Upper lobe of left lung (tissue), 6 donors: ENCODE measurements around the gene CMIP. TPM values are rescaled to one million over a fixed set of nuclear protein-coding genes. Genes with fewer than 3 reads are reported as not detected.
A peak's percentile ranks its signal among the peaks of the same experiment; 100 is the strongest.

ENCODE experiments used
- ATAC-seq, 2 donors: fragments of 200-7000 bp; cut with Tn5 transposase; one replicate each; pipeline ENCODE4 v1.9.1; 2022; ENCODE audit warnings: mild to moderate bottlenecking in 2 of 2, moderate library complexity in 2 of 2; ENCODE audit not compliant: low FRiP score in 2 of 2
- DNase-seq, 2 donors: peaks; one replicate each; pipeline ENCODE4 v3.0.0-alpha.2; 2019 to 2020
- H3K27ac ChIP-seq, 4 donors: fragments of 200-600 bp; sonication (generic); one replicate each; pipeline ENCODE4 v1.5.1; 2016 to 2019
- H3K27me3 ChIP-seq, 4 donors: fragments of 200-600 bp; sonication (generic); one replicate each; pipeline ENCODE4 v1.5.1; 2017 to 2019
- H3K36me3 ChIP-seq, 4 donors: fragments of 200-600 bp; sonication (generic); one replicate each; pipeline ENCODE4 v1.5.1; 2016 to 2019
- H3K4me1 ChIP-seq, 4 donors: fragments of 200-600 bp; sonication (generic); one replicate each; pipeline ENCODE4 v1.5.1; 2018 to 2019
- H3K4me3 ChIP-seq, 4 donors: fragments of 200-600 bp; sonication (generic); one replicate each; pipeline ENCODE4 v1.5.1; 2017 to 2019; ENCODE audit warnings: mild to moderate bottlenecking in 2 of 4, moderate library complexity in 1 of 4
- H3K9me3 ChIP-seq, 4 donors: fragments of 200-600 bp; sonication (generic); one replicate each; pipeline ENCODE4 v1.5.1; 2018 to 2019
- CTCF ChIP-seq, 6 experiments: fragments of 450-650 bp in 4 of 6; fragments of 200-600 bp in 2 of 6; sonication (generic) in 2 of 6; IDR thresholded peaks; one replicate each; pipeline ENCODE4 v1.5.1; 2016 to 2019; ENCODE audit warnings: antibody characterized with exemption in 6 of 6
- EP300 ChIP-seq, 4 donors: sonication (generic); formaldehyde crosslinking; IDR thresholded peaks; one replicate each; pipeline ENCODE4 v1.5.1; 2017; ENCODE audit warnings: antibody characterized with exemption in 4 of 4, control low read depth in 2 of 4
- POLR2A ChIP-seq, 4 donors: fragments of 450-650 bp; IDR thresholded peaks; one replicate each; pipeline ENCODE4 v1.5.1; 2016 to 2017; ENCODE audit warnings: antibody characterized with exemption in 4 of 4, mild to moderate bottlenecking in 2 of 4
- POLR2AphosphoS5 ChIP-seq, 2 donors: sonication (generic); formaldehyde crosslinking; IDR thresholded peaks; one replicate each; pipeline ENCODE4 v1.5.1; 2017; ENCODE audit warnings: antibody characterized with exemption in 2 of 2
- WGBS, 2 donors: methylation state at CpG; one replicate each; pipeline ENCODE4 v1.1.5; 2017 to 2018; 5-methylcytosine and 5-hydroxymethylcytosine counted together
- total RNA-seq, 6 donors: library from RNA; depleted of rRNA in 4 of 6; stranded (reverse); fragments of >200 nt in 4 of 6; gene quantifications; one replicate each; pipeline versions ENCODE4 v1.1.0 to v1.2.1, GENCODE V29; 2016 to 2021
- donor health status: DM: no; HTN: no; CAD: no; lungs with moderate emphysema.
- donor health status: DM: no; HTN: yes; CAD: no; lungs with severe emphysema.

Gene CMIP
- total RNA-seq, 6 donors from 2014 or later: 48.3 to 109 (median 67.6) TPM

- TF ChIP-seq EP300 (IDR thresholded peaks at IDR 0.05) (no peak), POLR2AphosphoS5 (IDR thresholded peaks at IDR 0.05) (no peak), POLR2A (IDR thresholded peaks at IDR 0.05) (no peak), CTCF (IDR thresholded peaks at IDR 0.05) (no peak)
- Histone ChIP-seq H3K4me3 (no peak overlapping the region), H3K27me3 (no peaks in the 10 kb centered on the region), H3K4me1 (peaks cover 12 to 24% (median 21%) of the 10 kb centered on the region in 4 donors), H3K9me3 (no peaks in the 10 kb centered on the region), H3K27ac (no peak overlapping the region), H3K36me3 (no peaks in the 10 kb centered on the region)
- ATAC-seq: no peak
- no peak for DNase-seq
- WGBS, 2 donors: 90 to 98% methylated on average over 2 of the region's 2 CpGs
Measured at GRCh38 chr16:81578076-81578475, 133.5 kb downstream of the CMIP start.

- Histone ChIP-seq H3K27me3 (no peaks in the 10 kb centered on the region), H3K27ac (no peak overlapping the region), H3K9me3 (no peaks in the 10 kb centered on the region), H3K4me1 (peaks cover 19 to 31% (median 29%) of the 10 kb centered on the region in 4 donors), H3K4me3 (no peak overlapping the region), H3K36me3 (no peaks in the 10 kb centered on the region)
- 88 to 94% methylated on average over 9 of the region's 9 CpGs for WGBS, 2 donors
- TF ChIP-seq CTCF (IDR thresholded peaks at IDR 0.05) (no peak), POLR2A (IDR thresholded peaks at IDR 0.05) (no peak), EP300 (IDR thresholded peaks at IDR 0.05) (no peak), POLR2AphosphoS5 (IDR thresholded peaks at IDR 0.05) (no peak)
- DNase-seq (no peak), ATAC-seq (no peak)
Measured at GRCh38 chr16:81578636-81579413, 134.2 kb downstream of the CMIP start.

- DNase-seq: no peak
- TF ChIP-seq EP300 (IDR thresholded peaks at IDR 0.05) (peak in 2 of 4 donors; percentile 51 to 59), POLR2AphosphoS5 (IDR thresholded peaks at IDR 0.05) (peak; percentile 31 to 74), POLR2A (IDR thresholded peaks at IDR 0.05) (no peak)
- Histone ChIP-seq H3K4me1 (peaks cover 27 to 42% (median 38%) of the 10 kb centered on the region in 4 donors), H3K27me3 (no peaks in the 10 kb centered on the region), H3K36me3 (no peaks in the 10 kb centered on the region), H3K27ac (peak overlapping the region; percentile 32 to 71 (median 62)), H3K9me3 (no peaks in the 10 kb centered on the region), H3K4me3 (no peak overlapping the region)
- WGBS, 2 donors: 66 to 85% methylated on average over 12 of the region's 12 CpGs
- peak in 1 of 2 donors; percentile 72 for ATAC-seq
Measured at GRCh38 chr16:81581107-81581506, 136.5 kb downstream of the CMIP start.

GRCh38 chr16:81582655-81583441 is 138.2 kb downstream of the CMIP start:
- no peaks in the 10 kb centered on the region for H3K9me3 ChIP-seq
- no peak for TF ChIP-seq EP300 (IDR thresholded peaks at IDR 0.05)
- peak in 1 of 2 donors; percentile 5 for TF ChIP-seq POLR2AphosphoS5 (IDR thresholded peaks at IDR 0.05)
- peak in 1 of 6 experiments; percentile 6 for TF ChIP-seq CTCF (IDR thresholded peaks at IDR 0.05)
- TF ChIP-seq POLR2A (IDR thresholded peaks at IDR 0.05): no peak
- H3K4me1 ChIP-seq: peaks cover 27 to 42% (median 38%) of the 10 kb centered on the region in 4 donors
- DNase-seq: no peak
- WGBS, 2 donors: 74 to 80% methylated on average over 14 to 21 of the region's 21 CpGs
- H3K27me3 ChIP-seq: no peaks in the 10 kb centered on the region
- peak overlapping the region; percentile 62 to 86 (median 74) for H3K27ac ChIP-seq
- H3K4me3 ChIP-seq: no peak overlapping the region
- no peaks in the 10 kb centered on the region for H3K36me3 ChIP-seq
- no peak for ATAC-seq
